Activated T-cell treated with anti-CD3 and anti-CD28 coated beads, Interleukin-2, amount 50 U/mL, for 24 hours (primary cell): Measurements from ENCODE around the gene CD40.

ENCODE experiments used
- DNase-seq: peaks from one replicate; pipeline ENCODE4 v3.0.0-alpha.2; 2020
- H3K27ac Mint-ChIP-seq: 2 replicates; pipeline ENCODE4 v1.8.0; 2020; ENCODE audit warnings: mild to moderate bottlenecking, mixed read lengths
- H3K27me3 Mint-ChIP-seq: 2 replicates; pipeline ENCODE4 v1.8.0; 2020; ENCODE audit warnings: mixed read lengths
- H3K36me3 Mint-ChIP-seq: 2 replicates; pipeline ENCODE4 v1.8.0; 2020; ENCODE audit warnings: low read depth, mixed read lengths
- H3K4me1 Mint-ChIP-seq: 2 replicates; pipeline ENCODE4 v1.8.0; 2020; ENCODE audit warnings: low read depth, mixed read lengths
- H3K4me3 Mint-ChIP-seq: 2 replicates; pipeline ENCODE4 v1.8.0; 2020; ENCODE audit warnings: mild to moderate bottlenecking, moderate library complexity, mixed read lengths
- H3K9me3 Mint-ChIP-seq: 2 replicates; pipeline ENCODE4 v1.8.0; 2020; ENCODE audit warnings: mixed read lengths

Gene CD40

DNA sequence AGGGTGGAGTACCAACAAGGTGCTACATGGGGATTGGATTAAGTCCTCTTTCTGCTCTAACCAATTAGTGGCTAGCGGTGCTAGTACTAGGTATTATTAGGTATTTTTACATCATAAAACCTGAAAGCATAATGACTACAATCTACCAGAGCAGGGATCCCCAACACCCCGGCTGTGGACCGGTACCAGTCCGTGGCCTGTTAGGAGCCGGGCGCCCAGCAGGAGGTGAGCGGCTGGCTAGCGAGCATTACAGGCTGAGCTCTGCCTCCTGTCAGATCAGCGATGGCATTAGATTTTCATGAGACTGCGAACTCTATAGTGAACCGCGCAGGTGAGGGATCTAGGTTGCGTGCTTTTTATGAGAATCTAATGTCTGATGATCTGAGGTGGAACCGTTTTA lies 9.1 kb upstream of the CD40 start:
- Mint-ChIP-seq H3K4me1 (peaks cover 9% of the 10 kb centered on the region), H3K4me3 (no peak overlapping the region), H3K27me3 (peaks cover 62% of the 10 kb centered on the region), H3K27ac (no peak overlapping the region), H3K36me3 (no peaks in the 10 kb centered on the region), H3K9me3 (no peaks in the 10 kb centered on the region)
- no peak for DNase-seq

DNA sequence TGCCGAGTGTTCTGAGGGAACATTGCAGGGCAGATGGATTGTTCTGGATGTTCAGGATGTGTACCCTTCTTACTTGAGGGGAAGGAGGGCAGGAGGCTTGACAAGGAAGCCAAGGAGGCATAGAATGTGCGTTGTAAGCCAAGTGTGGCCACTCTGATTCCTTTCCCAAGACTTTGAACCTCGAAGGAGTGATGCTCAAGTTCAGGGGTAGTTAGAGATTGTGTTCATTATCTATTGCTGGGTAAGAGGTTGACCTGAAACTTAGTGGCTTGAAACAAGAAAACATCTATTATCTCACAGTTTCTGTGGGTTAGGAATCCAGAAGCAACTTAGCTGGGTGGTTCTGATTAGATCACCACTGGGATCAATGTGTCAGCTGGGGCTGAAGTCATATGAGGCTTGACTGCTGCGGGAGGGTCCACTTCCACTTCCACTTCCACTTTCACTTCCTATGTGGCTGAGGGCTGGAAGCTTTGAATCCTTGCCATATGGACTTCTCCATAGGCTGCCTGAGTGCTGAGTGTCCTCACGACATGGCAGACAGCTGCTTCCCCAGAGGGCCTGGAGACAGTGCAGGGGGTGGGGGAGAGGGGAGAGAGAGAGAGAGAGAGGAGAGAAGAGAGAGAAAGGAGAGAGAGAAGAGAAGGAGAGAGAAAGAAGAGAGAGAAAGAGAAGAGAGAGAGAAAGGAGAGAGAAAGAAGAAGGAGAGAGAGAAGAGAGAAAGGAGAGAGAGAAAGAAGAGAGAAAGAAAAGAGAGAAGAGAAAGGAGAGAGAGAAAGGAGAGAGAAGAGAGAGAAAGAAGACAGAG lies 6.9 kb upstream of the CD40 start:
- Mint-ChIP-seq H3K4me1 (peaks cover 9% of the 10 kb centered on the region), H3K27me3 (peaks cover 45% of the 10 kb centered on the region), H3K36me3 (no peaks in the 10 kb centered on the region), H3K9me3 (no peaks in the 10 kb centered on the region), H3K4me3 (no peak overlapping the region), H3K27ac (no peak overlapping the region)
- DNase-seq: no peak

DNA sequence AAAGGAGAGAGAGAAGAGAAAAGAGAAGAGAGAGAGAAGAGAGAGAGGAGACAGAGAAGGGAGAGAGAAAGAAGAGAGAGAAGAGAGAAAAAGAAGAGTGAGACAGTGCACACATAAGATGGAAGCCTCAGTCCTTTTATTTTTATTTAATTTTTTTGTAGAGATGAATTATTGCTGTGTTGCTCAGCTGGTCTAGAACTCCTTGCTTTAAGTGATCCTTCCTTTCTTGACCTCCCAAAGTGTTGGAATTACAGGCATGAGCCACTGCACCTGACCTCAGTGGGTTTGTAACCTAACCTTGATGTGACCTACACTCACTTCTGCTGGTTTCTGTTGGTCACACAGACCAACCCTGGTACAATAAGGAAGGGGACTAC lies 6.3 kb upstream of the CD40 start:
- Mint-ChIP-seq H3K4me3 (no peak overlapping the region), H3K36me3 (no peaks in the 10 kb centered on the region), H3K9me3 (no peaks in the 10 kb centered on the region), H3K27me3 (peaks cover 41% of the 10 kb centered on the region), H3K27ac (no peak overlapping the region), H3K4me1 (peaks cover 9% of the 10 kb centered on the region)
- no peak for DNase-seq

DNA sequence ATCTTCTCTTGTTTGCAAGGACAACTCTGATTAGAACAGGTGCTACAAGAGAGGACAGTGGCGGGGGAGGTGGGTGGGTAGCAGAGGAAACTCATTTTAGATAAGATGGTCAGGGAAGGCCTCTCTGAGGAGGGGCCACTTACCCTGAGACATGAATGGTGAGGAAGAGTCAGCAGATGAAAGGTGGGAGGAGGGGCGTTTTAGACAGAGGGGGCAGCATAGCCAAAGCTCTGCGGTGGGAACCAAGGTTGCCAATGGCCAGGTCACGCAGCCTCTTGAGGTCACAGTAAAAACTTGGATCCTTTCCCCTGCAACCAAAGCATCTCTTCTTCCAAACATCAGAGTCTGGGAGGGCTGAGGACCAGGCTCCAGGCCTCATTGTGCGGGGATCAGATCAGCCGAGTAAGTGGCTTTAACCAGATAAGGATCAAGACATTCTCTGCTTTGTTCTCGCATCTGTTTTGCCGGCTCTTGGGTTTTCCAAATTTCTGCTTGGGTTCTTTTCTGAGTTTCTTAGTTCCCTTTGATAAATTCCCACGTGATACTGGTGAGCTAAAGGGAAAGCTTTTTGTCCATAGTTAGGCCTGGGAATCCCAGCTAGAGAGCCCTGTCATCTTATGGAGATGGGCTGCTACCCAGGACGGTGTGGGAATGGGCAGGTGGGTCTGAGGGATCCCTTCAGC lies 5.5 kb upstream of the CD40 start:
- Mint-ChIP-seq H3K27ac (no peak overlapping the region), H3K36me3 (no peaks in the 10 kb centered on the region), H3K27me3 (peaks cover 35% of the 10 kb centered on the region), H3K4me1 (peaks cover 11% of the 10 kb centered on the region), H3K9me3 (no peaks in the 10 kb centered on the region), H3K4me3 (no peak overlapping the region)
- no peak for DNase-seq

DNA sequence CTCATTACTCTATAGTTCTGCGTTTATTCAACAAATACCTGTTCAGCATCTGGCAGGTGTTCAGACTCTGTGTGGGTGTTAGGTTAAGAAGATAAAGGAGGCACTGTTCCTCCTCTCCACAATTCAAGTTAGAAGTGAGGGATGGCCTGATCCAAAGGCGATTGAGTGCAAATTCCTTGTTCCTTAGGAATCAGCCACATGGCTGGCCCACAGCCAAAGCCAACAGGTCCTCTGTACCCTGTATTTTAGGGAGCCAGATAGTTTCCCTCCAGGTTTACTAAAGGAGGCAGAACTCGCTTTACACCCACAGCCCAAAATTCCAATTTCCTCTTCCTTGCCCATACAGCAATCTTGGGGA lies 5.0 kb upstream of the CD40 start:
- H3K27ac Mint-ChIP-seq: no peak overlapping the region
- H3K36me3 Mint-ChIP-seq: peaks cover under 1% of the 10 kb centered on the region
- no peak for DNase-seq
- H3K9me3 Mint-ChIP-seq: no peaks in the 10 kb centered on the region
- H3K4me1 Mint-ChIP-seq: peaks cover 16% of the 10 kb centered on the region
- peaks cover 35% of the 10 kb centered on the region for H3K27me3 Mint-ChIP-seq
- no peak overlapping the region for H3K4me3 Mint-ChIP-seq

DNA sequence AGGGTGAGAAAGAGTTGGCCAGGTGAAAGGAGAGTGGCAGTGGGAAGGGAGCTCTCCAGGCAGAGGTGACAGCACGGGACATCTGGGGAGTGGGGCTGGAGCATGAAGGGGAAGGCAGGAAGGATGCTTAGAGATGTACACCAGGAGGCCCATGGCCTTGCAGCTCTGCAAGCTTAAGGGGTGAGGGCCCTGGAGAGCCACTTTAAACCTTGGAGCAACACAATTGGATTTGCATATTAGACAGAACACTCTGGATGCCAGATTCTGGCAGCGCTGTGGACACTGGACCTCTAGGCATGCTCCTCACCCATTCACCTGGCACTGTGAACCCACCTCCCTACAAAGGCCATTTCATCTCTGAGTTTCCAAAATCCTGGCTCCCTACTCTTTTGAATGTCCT lies 3.7 kb upstream of the CD40 start:
- no peak overlapping the region for H3K4me3 Mint-ChIP-seq
- H3K27ac Mint-ChIP-seq: no peak overlapping the region
- peaks cover 24% of the 10 kb centered on the region for H3K4me1 Mint-ChIP-seq
- no peak for DNase-seq
- H3K36me3 Mint-ChIP-seq: peaks cover 2% of the 10 kb centered on the region
- H3K27me3 Mint-ChIP-seq: peaks cover 24% of the 10 kb centered on the region
- no peaks in the 10 kb centered on the region for H3K9me3 Mint-ChIP-seq

DNA sequence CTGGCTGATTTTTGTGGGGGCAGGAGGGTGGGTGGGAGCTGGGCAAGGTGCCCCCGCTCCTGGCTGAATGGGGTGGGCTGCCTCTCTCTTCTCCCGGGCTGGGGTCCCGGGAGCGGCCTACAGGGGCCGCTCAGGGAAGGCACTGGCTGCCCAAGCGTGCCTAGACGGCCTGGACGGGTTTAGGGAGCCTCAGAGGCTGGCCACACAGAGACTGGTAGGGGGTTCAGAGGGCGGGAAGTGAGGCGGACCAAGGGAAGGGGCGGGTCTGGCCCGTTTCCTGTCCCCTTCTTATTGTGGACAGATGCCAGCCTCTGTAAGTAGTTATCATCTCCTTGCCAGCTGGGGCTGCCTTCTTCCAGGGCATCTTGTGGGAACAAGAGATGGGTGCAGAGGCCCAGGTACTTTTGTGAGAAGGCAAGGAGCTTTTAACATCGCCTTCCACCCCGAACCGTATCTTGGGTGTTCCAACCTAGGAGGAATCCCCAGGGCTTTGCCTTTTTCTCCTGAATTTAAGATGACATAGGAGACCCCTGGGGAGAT lies 437 bp downstream of the CD40 start:
- no peak overlapping the region for H3K27ac Mint-ChIP-seq
- peak overlapping the region; percentile 89 for H3K4me3 Mint-ChIP-seq
- no peak for DNase-seq
- H3K27me3 Mint-ChIP-seq: peaks cover 5% of the 10 kb centered on the region
- peaks cover 15% of the 10 kb centered on the region for H3K4me1 Mint-ChIP-seq
- peaks cover 5% of the 10 kb centered on the region for H3K36me3 Mint-ChIP-seq
- H3K9me3 Mint-ChIP-seq: no peaks in the 10 kb centered on the region

DNA sequence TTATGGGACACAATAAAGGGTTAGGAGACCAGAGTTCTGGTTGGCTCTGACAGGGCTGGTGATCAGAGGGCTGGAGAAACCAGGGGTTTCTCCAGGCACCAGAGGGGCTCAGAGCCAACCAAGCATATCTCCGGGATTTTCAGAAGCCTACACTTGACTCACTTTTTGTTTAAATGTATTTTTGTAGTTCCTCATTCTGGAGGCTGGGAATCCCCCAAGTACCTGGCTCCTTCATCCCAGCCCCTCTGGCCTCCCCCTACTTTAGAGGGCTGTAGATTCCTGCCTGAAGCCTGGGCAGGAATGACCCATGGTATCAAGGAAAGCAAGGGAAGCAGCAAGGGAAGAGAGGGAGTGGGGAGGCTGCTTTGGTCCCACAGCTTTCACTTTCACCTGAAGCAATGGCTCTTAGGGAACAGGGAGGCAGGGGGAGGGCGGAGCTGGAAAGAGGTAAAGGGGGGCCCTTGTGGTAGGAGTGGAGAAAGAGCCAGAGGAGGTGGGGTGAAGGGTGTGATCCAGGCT lies 973 bp downstream of the CD40 start:
- Mint-ChIP-seq H3K4me3 (peak overlapping the region; percentile 89), H3K27ac (no peak overlapping the region), H3K36me3 (peaks cover 7% of the 10 kb centered on the region), H3K4me1 (peaks cover 15% of the 10 kb centered on the region), H3K27me3 (peaks cover 5% of the 10 kb centered on the region), H3K9me3 (no peaks in the 10 kb centered on the region)
- no peak for DNase-seq

DNA sequence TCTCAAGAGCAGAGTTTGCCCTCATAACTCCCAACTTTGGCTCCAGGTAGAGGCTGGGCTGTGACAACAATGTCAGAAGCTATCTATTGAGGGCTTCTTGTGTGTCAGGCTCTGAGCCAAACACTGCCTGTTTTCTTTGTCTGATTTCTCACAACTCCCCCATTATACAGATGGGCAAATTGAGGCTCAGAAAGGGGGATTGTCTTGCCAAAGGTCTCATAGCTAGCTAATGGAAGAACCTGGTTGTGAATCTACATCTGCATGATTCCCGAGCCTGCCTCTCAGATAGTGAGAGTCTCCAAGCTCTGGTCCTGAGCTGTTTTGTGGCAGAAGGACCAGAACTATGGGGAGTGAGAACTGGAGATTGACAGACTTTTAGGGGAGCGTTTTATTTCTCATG lies 1.4 kb downstream of the CD40 start:
- Mint-ChIP-seq H3K4me1 (peaks cover 15% of the 10 kb centered on the region), H3K9me3 (no peaks in the 10 kb centered on the region), H3K27ac (no peak overlapping the region), H3K4me3 (no peak overlapping the region), H3K27me3 (peaks cover 5% of the 10 kb centered on the region), H3K36me3 (peaks cover 7% of the 10 kb centered on the region)
- no peak for DNase-seq

DNA sequence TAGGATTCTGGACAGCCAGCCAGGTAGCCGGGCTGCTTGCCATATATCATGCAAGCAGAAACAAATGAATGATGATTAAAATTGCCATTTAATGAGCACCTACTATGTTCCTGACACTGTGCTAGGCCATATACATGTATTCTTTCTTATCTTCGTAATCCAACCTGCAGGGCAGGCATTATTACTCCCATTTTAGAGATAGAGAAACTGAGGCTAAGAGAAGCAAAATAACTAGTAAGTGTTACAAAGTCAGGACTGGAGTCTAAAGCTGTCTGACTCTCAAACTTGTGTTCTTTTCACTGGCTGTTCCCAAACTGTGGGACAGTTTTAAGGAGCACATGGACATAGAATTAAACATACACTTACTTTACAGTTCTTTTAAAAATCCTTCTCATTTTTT lies 2.0 kb downstream of the CD40 start:
- Mint-ChIP-seq H3K27ac (no peak overlapping the region), H3K4me3 (no peak overlapping the region), H3K27me3 (peaks cover 5% of the 10 kb centered on the region)

DNA sequence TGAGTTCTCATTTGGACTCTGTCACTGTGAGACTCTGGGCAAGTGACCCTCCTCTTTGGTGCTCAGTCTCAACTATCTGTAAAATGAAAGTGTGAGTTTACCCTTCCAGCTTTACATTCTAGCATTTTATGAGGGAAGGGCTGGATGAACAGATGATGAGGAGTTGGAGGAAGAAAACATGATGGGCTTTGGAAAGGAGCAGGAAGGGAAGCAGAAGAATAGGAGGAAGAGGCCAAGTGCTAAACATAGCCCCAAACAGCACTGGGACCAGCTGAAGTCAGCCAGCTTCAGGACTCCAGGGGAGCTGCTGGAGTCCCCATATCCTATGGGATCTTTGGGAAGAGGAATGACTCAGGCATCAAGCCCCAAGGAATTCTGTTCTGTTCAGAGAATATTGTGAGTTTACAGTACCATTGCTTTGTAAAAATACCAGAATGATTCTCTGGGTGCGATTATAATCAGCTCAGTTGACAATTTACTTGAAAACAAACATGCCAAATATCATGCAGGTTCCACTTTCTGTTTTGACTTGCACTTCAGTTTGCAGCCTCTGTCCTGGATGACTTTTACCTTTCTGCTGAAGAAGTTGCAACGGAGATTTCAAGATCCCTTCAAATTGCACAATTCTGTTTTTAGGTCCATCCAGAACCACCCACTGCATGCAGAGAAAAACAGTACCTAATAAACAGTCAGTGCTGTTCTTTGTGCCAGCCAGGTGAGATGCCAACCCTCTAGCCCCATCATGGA lies 3.2 kb downstream of the CD40 start:
- H3K36me3 Mint-ChIP-seq: peaks cover 7% of the 10 kb centered on the region
- peaks cover 5% of the 10 kb centered on the region for H3K27me3 Mint-ChIP-seq
- H3K9me3 Mint-ChIP-seq: no peaks in the 10 kb centered on the region
- H3K4me1 Mint-ChIP-seq: peaks cover 15% of the 10 kb centered on the region
- no peak for DNase-seq
- no peak overlapping the region for H3K27ac Mint-ChIP-seq
- H3K4me3 Mint-ChIP-seq: no peak overlapping the region

More for the DNA sequence above, 2.0 kb downstream of the CD40 start:
- Mint-ChIP-seq H3K4me1 (peaks cover 15% of the 10 kb centered on the region), H3K9me3 (no peaks in the 10 kb centered on the region), H3K36me3 (peaks cover 7% of the 10 kb centered on the region)
- DNase-seq: no peak

DNA sequence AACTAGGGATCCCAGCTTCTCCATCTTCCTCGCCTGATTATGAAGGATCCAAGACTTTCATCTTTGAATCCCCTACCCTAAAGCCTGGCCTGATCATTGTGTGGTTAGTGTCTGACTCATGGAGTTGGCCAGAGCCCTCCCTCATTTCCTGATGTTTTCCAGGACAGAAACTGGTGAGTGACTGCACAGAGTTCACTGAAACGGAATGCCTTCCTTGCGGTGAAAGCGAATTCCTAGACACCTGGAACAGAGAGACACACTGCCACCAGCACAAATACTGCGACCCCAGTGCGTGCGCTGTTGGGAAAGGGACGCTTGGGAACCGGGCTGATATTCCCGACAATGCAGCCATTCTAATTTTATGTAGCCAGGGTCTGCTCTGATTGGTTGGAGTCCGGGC lies 4.0 kb downstream of the CD40 start:
- H3K4me1 Mint-ChIP-seq: peaks cover 15% of the 10 kb centered on the region
- H3K36me3 Mint-ChIP-seq: peaks cover 7% of the 10 kb centered on the region
- H3K27me3 Mint-ChIP-seq: peaks cover 5% of the 10 kb centered on the region
- H3K4me3 Mint-ChIP-seq: no peak overlapping the region
- no peak for DNase-seq
- no peaks in the 10 kb centered on the region for H3K9me3 Mint-ChIP-seq
- H3K27ac Mint-ChIP-seq: no peak overlapping the region

DNA sequence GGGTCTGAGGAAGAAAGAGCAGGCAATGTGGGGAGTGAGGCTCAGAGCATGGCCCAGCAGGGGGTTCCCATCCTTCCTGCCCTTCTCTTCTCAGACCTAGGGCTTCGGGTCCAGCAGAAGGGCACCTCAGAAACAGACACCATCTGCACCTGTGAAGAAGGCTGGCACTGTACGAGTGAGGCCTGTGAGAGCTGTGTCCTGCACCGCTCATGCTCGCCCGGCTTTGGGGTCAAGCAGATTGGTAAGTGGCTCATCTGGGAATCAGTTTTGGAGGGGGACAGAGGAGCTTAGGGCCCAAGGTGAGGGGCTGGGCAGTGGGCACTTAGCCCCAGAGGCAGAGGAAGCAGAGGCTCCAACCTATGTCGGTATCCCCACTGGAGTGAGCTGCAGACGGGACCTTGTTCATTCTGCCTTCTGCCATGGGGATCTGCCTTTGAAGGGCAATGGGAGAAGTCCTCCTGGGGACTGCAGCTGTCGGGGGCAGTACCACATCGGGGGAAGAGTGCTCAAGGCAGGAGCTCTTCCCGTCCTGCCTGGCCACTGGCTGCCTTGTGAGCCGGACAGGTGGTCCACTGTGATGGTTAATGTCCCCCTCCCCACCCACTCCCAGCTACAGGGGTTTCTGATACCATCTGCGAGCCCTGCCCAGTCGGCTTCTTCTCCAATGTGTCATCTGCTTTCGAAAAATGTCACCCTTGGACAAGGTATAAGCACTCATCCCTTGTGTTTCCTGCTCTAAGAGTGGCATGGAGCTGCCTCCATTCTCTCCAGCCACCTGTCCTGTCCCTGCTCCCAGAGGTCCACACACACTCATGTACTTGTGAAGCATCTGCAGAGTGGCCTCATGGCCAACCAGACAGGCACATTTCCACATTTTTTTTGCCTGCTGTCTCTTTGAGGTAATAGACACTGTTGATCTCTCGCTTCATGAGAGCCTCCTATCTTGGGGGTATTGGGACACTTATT lies 4.7 kb downstream of the CD40 start:
- no peak overlapping the region for H3K27ac Mint-ChIP-seq
- H3K36me3 Mint-ChIP-seq: peaks cover 7% of the 10 kb centered on the region
- H3K4me1 Mint-ChIP-seq: peaks cover 11% of the 10 kb centered on the region
- peaks cover 5% of the 10 kb centered on the region for H3K27me3 Mint-ChIP-seq
- H3K9me3 Mint-ChIP-seq: no peaks in the 10 kb centered on the region
- H3K4me3 Mint-ChIP-seq: no peak overlapping the region
- peak; percentile 5 for DNase-seq
